HG02588 (cell line): Measurements from ENCODE around the gene CACNA1D.

Source experiments
- ATAC-seq: cut with Tn5 transposase; IDR thresholded peaks from one replicate; pipeline ENCODE4 v1.9.1; 2021; ENCODE audit warnings: mild to moderate bottlenecking, moderate library complexity; ENCODE audit not compliant: unreplicated experiment

Gene CACNA1D

DNA sequence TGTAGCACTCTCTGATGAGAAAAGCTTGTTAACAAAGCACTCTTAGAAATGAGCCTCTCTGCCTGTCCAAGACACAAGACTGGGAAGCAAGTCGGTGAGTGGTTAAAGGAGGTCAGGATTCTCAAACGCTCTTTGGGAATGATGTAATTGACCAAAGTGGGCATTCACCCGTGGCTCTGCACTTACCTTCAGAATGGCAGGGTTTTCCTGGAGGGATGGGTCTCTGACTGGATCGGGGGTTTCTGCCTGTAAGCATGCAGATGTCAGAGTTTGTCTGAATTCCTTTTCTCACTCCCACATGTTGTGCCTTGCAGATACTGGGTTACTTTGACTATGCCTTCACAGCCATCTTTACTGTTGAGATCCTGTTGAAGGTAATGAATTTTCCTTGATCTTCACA is 245.6 kb downstream of the CACNA1D start:
- ATAC-seq, result no peak

DNA sequence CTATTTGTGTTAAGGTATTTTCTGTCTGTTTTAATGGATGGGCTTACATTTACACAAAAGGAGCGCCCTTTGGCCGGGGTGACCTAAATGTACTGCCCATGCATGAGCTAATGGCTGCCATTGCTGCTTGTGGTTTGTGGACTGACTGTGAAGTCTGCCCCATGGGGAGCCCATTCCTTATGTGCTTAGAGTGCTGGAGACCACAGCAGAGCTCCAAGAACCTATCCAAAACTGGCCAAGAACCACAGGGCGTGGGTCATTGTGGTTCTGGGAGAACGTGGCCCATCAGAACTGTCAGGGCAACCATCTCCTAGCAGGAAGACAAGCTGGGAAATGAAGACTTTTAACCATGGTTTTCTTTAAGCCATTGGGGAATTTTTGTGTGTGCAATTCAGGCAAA is 246.5 kb downstream of the CACNA1D start:
- no peak for ATAC-seq

GRCh38 chr3:53744351-53744750 is 249.9 kb downstream of the CACNA1D start:
- no peak for ATAC-seq

DNA sequence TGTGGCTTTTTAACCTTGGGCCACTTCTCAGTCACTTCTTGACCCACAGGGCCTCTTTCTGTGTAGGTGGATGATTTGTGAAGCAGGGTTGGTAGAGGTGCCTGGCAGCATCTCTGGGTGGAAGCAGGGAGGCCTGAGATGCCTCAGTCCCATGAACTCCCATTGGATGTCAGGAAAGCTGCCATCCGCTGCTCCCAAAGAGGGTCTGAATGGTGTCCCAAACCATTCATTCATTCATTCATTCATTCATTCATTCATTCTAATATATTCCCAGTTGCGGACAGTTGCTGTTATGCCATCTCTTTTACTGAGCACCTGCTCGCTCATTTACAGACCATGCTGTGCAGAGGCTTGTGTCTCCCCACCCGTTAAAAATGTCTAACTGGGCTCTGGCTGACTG is 253.1 kb downstream of the CACNA1D start:
- no peak for ATAC-seq

GRCh38 chr3:53748512-53749271 is 254.3 kb downstream of the CACNA1D start:
- peak; percentile 78 for ATAC-seq

GRCh38 chr3:53749448-53749847 is 255.0 kb downstream of the CACNA1D start:
- ATAC-seq, result no peak

- ATAC-seq, result peak; percentile 28
Measured at GRCh38 chr3:53750253-53751210, 256.1 kb downstream of the CACNA1D start.

DNA sequence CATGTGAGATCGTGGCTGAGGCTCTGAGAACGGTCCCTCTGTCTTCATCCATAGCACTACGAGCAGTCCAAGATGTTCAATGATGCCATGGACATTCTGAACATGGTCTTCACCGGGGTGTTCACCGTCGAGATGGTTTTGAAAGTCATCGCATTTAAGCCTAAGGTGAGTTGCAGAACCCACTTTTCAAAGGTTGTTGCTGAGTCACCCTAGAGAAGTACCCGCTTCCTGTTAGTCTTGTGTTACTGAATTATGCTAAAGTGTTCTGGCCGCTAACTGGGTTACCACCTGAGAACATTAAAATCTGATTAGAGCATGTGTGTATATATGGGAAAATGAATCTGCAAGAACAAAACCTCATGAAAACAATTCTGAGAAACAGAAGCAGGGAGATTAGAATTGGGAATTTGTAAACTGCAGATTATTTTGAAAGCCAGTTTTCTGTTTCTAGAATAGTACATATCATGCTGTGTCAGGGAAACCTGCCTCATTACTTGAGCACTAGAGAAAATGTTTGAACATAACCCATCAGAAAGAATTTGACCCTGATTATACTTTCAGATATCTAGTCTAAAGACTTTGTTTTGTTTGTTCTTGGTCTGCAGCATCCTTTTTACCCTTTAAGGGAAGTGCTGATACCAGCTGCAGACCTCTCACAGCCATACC is 259.2 kb downstream of the CACNA1D start:
- no peak for ATAC-seq

GRCh38 chr3:53754325-53754724 is 259.9 kb downstream of the CACNA1D start:
- no peak for ATAC-seq

GRCh38 chr3:53758846-53759245 is 264.4 kb downstream of the CACNA1D start:
- no peak for ATAC-seq

- no peak for ATAC-seq
Measured at GRCh38 chr3:53763353-53763752, 268.9 kb downstream of the CACNA1D start.

- no peak for ATAC-seq
Measured at GRCh38 chr3:53764026-53764775, 269.8 kb downstream of the CACNA1D start.

- no peak for ATAC-seq
Measured at GRCh38 chr3:53765753-53766152, 271.3 kb downstream of the CACNA1D start.

DNA sequence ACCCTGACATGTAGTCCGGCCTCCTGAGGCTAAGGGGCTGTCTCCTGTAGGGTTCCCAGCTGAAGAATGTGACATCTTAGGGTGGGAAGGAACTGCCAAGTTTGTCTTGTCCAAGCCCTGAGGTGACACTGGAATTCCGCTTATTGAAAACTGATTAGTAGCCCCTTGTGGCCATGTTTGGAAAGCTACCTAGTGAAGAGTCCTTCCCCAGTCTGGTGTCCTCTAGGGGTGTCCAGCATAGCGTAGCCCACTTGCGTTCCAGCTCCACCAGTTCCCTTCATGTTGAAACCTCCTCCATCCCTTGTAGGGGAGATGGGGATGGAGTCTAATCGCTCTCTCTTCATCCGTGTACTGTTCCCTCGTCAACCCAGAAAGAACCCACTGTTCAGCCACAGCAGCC is 272.3 kb downstream of the CACNA1D start:
- ATAC-seq, result no peak

GRCh38 chr3:53768478-53769459 is 274.4 kb downstream of the CACNA1D start:
- ATAC-seq, result no peak

DNA sequence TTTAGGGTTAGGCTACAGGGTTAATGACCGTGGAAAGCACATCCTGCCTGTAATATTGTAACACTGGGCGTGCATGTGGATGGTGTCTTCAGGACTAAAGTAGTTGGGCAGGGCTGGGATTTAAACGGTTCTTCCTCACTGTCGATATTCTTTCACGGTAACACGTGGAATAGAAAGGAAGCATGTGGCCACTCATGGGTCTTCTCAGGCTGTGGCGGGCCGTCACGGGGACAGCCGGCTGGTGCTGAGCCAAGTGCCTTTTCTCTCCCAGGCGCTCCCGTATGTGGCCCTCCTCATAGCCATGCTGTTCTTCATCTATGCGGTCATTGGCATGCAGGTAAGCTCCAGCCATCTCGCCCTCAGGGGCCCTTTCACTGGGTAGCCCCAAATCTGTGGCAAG is 278.2 kb downstream of the CACNA1D start:
- ATAC-seq, result no peak

- no peak for ATAC-seq
Measured at GRCh38 chr3:53773021-53773436, 278.6 kb downstream of the CACNA1D start.

DNA sequence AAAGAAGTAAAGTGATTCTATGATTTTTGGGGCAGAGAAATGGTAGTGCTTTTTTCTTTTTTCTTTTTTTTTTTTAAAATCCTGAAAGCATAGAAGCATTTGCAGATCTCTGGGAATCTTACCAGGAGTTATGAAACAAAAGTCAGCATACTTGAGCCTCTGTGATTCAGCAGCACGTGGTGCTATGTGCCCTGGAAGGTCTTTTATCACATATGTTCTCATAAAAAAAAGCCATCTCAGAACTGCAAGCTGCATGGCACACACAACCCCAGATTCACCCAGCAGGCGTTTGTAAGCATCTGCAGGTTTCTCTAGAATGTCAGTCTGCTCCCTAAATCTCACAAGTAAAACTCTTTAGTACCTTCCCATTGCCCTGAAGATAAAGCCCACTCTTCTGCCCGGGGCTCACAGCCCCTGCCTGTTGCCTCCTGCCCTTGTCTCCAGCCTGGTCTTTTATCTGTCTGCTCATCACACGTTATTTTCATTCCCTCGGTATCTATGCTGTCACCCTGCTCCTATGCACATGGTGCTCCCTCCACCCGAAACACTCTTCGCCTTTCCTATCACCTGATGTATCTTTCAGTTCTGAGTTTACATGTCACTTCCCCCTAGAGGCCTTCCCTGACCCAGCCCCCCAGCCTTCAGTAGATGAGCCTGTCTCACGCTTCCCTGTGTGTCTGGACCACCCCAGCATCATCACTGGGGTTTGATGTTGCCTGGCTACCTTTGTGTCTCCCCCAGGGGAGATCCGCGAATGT is 279.4 kb downstream of the CACNA1D start:
- peak; percentile 80 for ATAC-seq

- no peak for ATAC-seq
Measured at GRCh38 chr3:53774414-53774813, 280.0 kb downstream of the CACNA1D start.
